Measurements from ENCODE around the gene PRRC2C. TPM values are rescaled to one million over a fixed set of nuclear protein-coding genes. Genes with fewer than 3 reads are reported as not detected.

Gene PRRC2C
- total and polyA plus RNA-seq, 2 of the 13 experiments (the other 11 are each of a cell fraction or from before 2014, with no cell fraction given) = 46.2 to 57.0 TPM

DNA sequence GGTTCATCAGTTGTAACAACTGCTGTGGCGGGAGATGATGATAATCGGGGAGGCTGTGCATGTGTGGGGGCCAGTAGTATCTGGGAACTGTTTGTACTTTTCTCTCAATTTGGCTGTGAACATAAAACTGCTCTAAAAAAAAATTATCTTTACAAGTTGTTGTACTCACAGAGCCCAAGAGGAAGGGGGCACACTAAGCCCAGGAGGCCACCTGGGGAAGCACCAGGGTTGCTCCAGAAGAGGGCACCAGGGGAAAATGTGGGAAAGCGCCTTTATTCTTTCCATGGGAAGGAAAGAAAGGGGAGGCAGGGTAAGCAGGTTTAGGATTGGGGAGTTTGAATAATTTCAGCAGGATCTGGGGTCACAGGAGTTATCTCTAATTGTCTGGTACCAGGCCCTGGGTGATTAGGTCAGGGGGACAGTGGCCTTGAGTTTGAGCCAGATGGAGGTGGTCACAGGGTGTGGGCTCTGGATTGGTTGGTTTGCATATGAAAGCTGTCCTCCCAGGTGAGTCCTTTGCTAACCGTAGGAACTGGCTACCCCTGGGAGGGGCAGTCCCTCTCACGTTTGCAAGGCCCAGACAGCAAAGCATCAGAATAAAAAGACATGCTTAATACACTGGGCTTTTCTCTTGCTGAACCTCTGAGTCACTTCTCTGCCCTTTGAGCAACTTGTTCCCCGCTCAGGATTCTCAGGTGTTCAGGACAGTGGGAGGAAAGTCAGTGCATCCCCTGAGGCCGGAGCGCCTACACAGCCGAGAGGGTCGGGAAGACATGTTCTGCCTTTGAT is 155.9 kb downstream of the PRRC2C start:
- Histone ChIP-seq H3K36me3 (replicated peaks in 1 of 2; ENCODE audit: control insufficient read depth in 1 of 2, insufficient read depth in 2 of 2, low read length in 2 of 2) (no peaks in the 10 kb centered on the region), H3K4me1 (ENCODE audit: insufficient read depth, low read length) (peaks cover 22% of the 10 kb centered on the region), H3K4me3 (replicated peaks in 1 of 3; ENCODE audit: insufficient read depth in 1 of 3, low read depth in 2 of 3, low read length in 3 of 3) (no peak overlapping the region), H4K20me1 (ENCODE audit: insufficient read depth, low read length) (no peaks in the 10 kb centered on the region), H3K9me3 (ENCODE audit: low read length) (no peaks in the 10 kb centered on the region), H2AFZ (ENCODE audit: low read length) (no peak overlapping the region), H3K27me3 (ENCODE audit: control insufficient read depth in 1 of 2, insufficient read depth in 2 of 2, low read length in 2 of 2) (peaks cover 0 to 3% of the 10 kb centered on the region in 2 experiments; a peak in 1 of 5 replicates), H3K27ac (ENCODE audit: extremely low read length, insufficient read depth, low read length) (no peak overlapping the region), H3K4me2 (ENCODE audit: low read depth, low read length) (no peak overlapping the region), H3K79me2 (ENCODE audit: insufficient read depth, low read length) (no peaks in the 10 kb centered on the region), H3K9ac (ENCODE audit: insufficient read depth, low read depth, low read length) (no peak overlapping the region)
- BruUV-seq (replicated peaks) = no TSS peak
- in situ Hi-C loops (cut with HindIII; ENCODE audit: extremely low pct_ligation_motif_present, low pct_unique_long_range_greater_than_20kb) = loop anchor here (10.0 kb wide), 2 partner anchors 74 to 344 kb away; no protein-coding TSS in a partner anchor
- POLR2A ChIA-PET = no interaction called here
- intact Hi-C loops (cut with micrococcal nuclease; ENCODE audit: unreplicated experiment) = loop anchor here (10.0 kb wide), 1 partner anchor 144 kb away; the partner anchor contains the start of gene METTL13
- WGBS (ENCODE audit: low lambda C conversion rate) = 16% methylated on average over 8 of the region's 10 CpGs
- CTCF ChIA-PET (ENCODE audit: low intra/inter-chr PET ratio, low total read pairs) = no interaction called here
- DNase-seq (ENCODE audit: low spot score) (no peak), FAIRE-seq (no peak), ATAC-seq (no peak)
- TF ChIP-seq, protein P1, sequence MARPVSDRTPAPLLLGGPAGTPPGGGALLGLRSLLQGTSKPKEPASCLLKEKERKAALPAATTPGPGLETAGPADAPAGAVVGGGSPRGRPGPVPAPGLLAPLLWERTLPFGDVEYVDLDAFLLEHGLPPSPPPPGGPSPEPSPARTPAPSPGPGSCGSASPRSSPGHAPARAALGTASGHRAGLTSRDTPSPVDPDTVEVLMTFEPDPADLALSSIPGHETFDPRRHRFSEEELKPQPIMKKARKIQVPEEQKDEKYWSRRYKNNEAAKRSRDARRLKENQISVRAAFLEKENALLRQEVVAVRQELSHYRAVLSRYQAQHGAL (CRISPR knock-in tag; IDR thresholded peaks at IDR 0.05; ENCODE audit: not compliant biosample characterization) = no peak
- TF ChIP-seq MXI1 (IDR thresholded peaks at IDR 0.05; ENCODE audit: borderline replicate concordance, low read depth, low read length) (no peak), RAD51 (IDR thresholded peaks at IDR 0.05; ENCODE audit: borderline replicate concordance) (no peak), ZNF501 (CRISPR knock-in tag; IDR thresholded peaks at IDR 0.05) (no peak), CCAR2 (optimal IDR thresholded peaks at IDR 0.05; ENCODE audit: low read depth, low read length) (no peak)
- TF ChIP-seq, protein P2, sequence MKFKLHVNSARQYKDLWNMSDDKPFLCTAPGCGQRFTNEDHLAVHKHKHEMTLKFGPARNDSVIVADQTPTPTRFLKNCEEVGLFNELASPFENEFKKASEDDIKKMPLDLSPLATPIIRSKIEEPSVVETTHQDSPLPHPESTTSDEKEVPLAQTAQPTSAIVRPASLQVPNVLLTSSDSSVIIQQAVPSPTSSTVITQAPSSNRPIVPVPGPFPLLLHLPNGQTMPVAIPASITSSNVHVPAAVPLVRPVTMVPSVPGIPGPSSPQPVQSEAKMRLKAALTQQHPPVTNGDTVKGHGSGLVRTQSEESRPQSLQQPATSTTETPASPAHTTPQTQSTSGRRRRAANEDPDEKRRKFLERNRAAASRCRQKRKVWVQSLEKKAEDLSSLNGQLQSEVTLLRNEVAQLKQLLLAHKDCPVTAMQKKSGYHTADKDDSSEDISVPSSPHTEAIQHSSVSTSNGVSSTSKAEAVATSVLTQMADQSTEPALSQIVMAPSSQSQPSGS (CRISPR knock-in tag; IDR thresholded peaks at IDR 0.05) = no peak
- TF ChIP-seq, protein P3, sequence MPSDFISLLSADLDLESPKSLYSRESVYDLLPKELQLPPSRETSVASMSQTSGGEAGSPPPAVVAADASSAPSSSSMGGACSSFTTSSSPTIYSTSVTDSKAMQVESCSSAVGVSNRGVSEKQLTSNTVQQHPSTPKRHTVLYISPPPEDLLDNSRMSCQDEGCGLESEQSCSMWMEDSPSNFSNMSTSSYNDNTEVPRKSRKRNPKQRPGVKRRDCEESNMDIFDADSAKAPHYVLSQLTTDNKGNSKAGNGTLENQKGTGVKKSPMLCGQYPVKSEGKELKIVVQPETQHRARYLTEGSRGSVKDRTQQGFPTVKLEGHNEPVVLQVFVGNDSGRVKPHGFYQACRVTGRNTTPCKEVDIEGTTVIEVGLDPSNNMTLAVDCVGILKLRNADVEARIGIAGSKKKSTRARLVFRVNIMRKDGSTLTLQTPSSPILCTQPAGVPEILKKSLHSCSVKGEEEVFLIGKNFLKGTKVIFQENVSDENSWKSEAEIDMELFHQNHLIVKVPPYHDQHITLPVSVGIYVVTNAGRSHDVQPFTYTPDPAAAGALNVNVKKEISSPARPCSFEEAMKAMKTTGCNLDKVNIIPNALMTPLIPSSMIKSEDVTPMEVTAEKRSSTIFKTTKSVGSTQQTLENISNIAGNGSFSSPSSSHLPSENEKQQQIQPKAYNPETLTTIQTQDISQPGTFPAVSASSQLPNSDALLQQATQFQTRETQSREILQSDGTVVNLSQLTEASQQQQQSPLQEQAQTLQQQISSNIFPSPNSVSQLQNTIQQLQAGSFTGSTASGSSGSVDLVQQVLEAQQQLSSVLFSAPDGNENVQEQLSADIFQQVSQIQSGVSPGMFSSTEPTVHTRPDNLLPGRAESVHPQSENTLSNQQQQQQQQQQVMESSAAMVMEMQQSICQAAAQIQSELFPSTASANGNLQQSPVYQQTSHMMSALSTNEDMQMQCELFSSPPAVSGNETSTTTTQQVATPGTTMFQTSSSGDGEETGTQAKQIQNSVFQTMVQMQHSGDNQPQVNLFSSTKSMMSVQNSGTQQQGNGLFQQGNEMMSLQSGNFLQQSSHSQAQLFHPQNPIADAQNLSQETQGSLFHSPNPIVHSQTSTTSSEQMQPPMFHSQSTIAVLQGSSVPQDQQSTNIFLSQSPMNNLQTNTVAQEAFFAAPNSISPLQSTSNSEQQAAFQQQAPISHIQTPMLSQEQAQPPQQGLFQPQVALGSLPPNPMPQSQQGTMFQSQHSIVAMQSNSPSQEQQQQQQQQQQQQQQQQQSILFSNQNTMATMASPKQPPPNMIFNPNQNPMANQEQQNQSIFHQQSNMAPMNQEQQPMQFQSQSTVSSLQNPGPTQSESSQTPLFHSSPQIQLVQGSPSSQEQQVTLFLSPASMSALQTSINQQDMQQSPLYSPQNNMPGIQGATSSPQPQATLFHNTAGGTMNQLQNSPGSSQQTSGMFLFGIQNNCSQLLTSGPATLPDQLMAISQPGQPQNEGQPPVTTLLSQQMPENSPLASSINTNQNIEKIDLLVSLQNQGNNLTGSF (CRISPR knock-in tag; IDR thresholded peaks at IDR 0.05) = no peak
- TF ChIP-seq, protein P4, sequence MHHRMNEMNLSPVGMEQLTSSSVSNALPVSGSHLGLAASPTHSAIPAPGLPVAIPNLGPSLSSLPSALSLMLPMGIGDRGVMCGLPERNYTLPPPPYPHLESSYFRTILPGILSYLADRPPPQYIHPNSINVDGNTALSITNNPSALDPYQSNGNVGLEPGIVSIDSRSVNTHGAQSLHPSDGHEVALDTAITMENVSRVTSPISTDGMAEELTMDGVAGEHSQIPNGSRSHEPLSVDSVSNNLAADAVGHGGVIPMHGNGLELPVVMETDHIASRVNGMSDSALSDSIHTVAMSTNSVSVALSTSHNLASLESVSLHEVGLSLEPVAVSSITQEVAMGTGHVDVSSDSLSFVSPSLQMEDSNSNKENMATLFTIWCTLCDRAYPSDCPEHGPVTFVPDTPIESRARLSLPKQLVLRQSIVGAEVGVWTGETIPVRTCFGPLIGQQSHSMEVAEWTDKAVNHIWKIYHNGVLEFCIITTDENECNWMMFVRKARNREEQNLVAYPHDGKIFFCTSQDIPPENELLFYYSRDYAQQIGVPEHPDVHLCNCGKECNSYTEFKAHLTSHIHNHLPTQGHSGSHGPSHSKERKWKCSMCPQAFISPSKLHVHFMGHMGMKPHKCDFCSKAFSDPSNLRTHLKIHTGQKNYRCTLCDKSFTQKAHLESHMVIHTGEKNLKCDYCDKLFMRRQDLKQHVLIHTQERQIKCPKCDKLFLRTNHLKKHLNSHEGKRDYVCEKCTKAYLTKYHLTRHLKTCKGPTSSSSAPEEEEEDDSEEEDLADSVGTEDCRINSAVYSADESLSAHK (CRISPR knock-in tag; IDR thresholded peaks at IDR 0.05; ENCODE audit: borderline replicate concordance) = no peak

All from HepG2 (cell line).